NT2/D1 (cell line): ENCODE results near the gene U2SURP.
"Not testable (repeated sequence)": the region's sequence is repeated elsewhere in the genome, so short reads cannot be mapped to it uniquely, and the experiment has no call there.

Experiments used
- DNase-seq: peaks from one replicate; pipeline ENCODE4 v3.0.0-alpha.2; 2011; ENCODE audit warnings: low read depth, low spot score
- H3K27me3 ChIP-seq: 2 replicates; pipeline ENCODE4 v1.6.0; 2011; ENCODE audit warnings: mild to moderate bottlenecking; ENCODE audit not compliant: insufficient read length, insufficient read depth
- H3K36me3 ChIP-seq: 2 replicates; pipeline ENCODE4 v1.6.1; 2011; ENCODE audit warnings: mild to moderate bottlenecking, low read length, mixed read lengths; ENCODE audit not compliant: insufficient read depth, insufficient read length
- H3K4me1 ChIP-seq: 2 replicates; pipeline ENCODE4 v1.5.1; 2011; ENCODE audit not compliant: insufficient read depth, insufficient read length
- H3K4me3 ChIP-seq: 2 replicates; pipeline ENCODE4 v1.5.1; 2011; ENCODE audit warnings: low read depth; ENCODE audit not compliant: insufficient read length
- H3K9ac ChIP-seq: 2 replicates; pipeline ENCODE4 v1.6.0; 2011; ENCODE audit warnings: low read depth; ENCODE audit not compliant: insufficient read length
- H3K9me3 ChIP-seq: 2 replicates; pipeline ENCODE4 v1.5.1; 2011; ENCODE audit warnings: mild to moderate bottlenecking, low read length; ENCODE audit not compliant: insufficient read depth
- SUZ12 ChIP-seq: IDR thresholded peaks from 2 replicates; pipeline ENCODE4 v1.6.1; 2011; ENCODE audit not compliant: insufficient read length, insufficient read depth; ENCODE audit errors: extremely low read depth
- YY1 ChIP-seq: IDR thresholded peaks from 2 replicates; pipeline ENCODE4 v1.6.1; 2011; ENCODE audit not compliant: insufficient read length, insufficient read depth
- ZNF274 ChIP-seq: IDR thresholded peaks from 2 replicates; pipeline ENCODE4 v1.6.1; 2011; ENCODE audit warnings: mild to moderate bottlenecking, low read depth, low read length

Gene U2SURP

GRCh38 chr3:143040261-143040879 lies 39.0 kb downstream of the U2SURP start:
- Histone ChIP-seq H3K9me3 (no peaks in the 10 kb centered on the region), H3K4me3 (no peak overlapping the region), H3K27me3 (no peaks in the 10 kb centered on the region), H3K9ac (no peak overlapping the region), H3K4me1 (no peaks in the 10 kb centered on the region), H3K36me3 (peaks cover 76% of the 10 kb centered on the region)
- DNase-seq, result peak; percentile 28
- TF ChIP-seq SUZ12, result no peak
- TF ChIP-seq ZNF274, result no peak
- TF ChIP-seq YY1, result no peak

GRCh38 chr3:143041903-143042302 lies 40.5 kb downstream of the U2SURP start:
- Histone ChIP-seq H3K9ac (no peak overlapping the region), H3K9me3 (0 out of 2 replicates have a peak, but pooled peaks cover 6% of the 10 kb centered on the region), H3K36me3 (peaks cover 68% of the 10 kb centered on the region), H3K4me3 (no peak overlapping the region), H3K27me3 (no peaks in the 10 kb centered on the region), H3K4me1 (no peaks in the 10 kb centered on the region)
- TF ChIP-seq YY1 (no peak), ZNF274 (no peak), SUZ12 (no peak)
- DNase-seq, result no peak

DNA sequence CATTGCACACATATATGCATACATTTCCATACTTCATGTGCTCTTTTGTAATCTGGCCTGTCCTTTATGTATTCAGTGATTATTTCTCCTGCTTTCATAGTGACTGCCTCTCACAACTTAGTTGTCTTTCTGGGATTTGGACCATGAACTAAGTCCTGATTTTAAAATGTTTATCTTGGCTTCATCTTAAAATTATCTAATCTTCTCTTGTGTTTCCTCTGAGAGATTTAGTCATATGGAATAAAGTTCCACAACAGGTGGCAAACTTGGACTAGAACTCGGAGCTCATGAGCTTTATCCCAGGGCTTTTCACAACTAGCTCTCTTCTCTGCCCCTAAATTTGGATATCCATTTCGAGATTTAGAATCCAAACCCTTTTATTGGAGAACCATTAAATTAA lies 44.3 kb downstream of the U2SURP start:
- Histone ChIP-seq H3K4me3 (no peak overlapping the region), H3K9me3 (0 out of 2 replicates have a peak, but pooled peaks cover 6% of the 10 kb centered on the region), H3K36me3 (peaks cover 63% of the 10 kb centered on the region), H3K4me1 (no peaks in the 10 kb centered on the region), H3K27me3 (no peaks in the 10 kb centered on the region), H3K9ac (no peak overlapping the region)
- no peak for DNase-seq
- TF ChIP-seq SUZ12 (no peak), ZNF274 (no peak), YY1 (no peak)

GRCh38 chr3:143046075-143046474 lies 44.7 kb downstream of the U2SURP start:
- H3K36me3 ChIP-seq, result peaks cover 63% of the 10 kb centered on the region
- not testable (repeated sequence) for H3K9me3 ChIP-seq, H3K4me1 ChIP-seq, DNase-seq, H3K9ac ChIP-seq, H3K4me3 ChIP-seq, H3K27me3 ChIP-seq

DNA sequence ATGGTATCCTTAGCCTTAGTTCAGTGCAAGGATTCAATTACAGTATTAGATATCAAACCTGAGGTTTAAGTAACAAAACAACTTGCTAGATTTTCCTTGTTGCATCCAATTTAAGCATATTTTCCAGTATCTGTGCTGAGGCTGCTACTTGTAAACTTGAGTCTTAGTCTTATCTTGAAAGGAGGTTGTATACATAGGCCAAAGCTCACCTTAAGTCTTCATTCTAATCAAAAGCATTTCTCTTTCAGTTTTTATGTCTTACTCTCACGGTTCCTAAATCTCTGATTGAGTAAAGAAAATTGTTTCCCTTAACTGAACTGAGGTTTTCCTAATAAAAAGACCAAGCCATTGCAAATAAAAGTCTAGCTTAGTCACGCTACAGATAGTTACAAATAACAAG lies 52.6 kb downstream of the U2SURP start:
- H3K9me3 ChIP-seq, result no peaks in the 10 kb centered on the region
- no peaks in the 10 kb centered on the region for H3K4me1 ChIP-seq
- no peak overlapping the region for H3K9ac ChIP-seq
- peaks cover 72% of the 10 kb centered on the region for H3K36me3 ChIP-seq
- TF ChIP-seq ZNF274 (no peak), SUZ12 (no peak), YY1 (no peak)
- DNase-seq, result no peak
- no peaks in the 10 kb centered on the region for H3K27me3 ChIP-seq
- no peak overlapping the region for H3K4me3 ChIP-seq

DNA sequence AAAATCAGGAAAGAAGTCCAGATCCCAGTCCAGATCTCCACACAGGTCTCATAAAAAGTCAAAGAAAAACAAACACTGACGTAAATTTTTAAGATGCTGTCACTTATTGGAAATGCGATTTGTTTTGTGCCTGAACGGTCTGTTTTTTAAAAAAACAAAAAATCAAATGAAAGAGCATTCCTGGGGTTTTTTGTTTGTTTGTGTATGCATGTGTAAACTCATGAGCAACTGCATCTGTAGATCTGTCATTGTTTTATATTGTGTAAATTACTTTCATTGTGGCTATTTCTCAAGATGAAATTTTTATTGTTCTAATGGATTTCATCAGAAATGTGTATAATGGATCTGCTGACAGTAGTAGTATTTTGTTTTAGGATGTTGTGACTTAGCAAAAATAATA lies 55.0 kb downstream of the U2SURP start:
- Histone ChIP-seq H3K4me3 (no peak overlapping the region), H3K9ac (no peak overlapping the region), H3K9me3 (no peaks in the 10 kb centered on the region), H3K4me1 (no peaks in the 10 kb centered on the region), H3K36me3 (peaks cover 50% of the 10 kb centered on the region), H3K27me3 (no peaks in the 10 kb centered on the region)
- no peak for TF ChIP-seq SUZ12
- TF ChIP-seq ZNF274, result no peak
- no peak for TF ChIP-seq YY1
- DNase-seq, result no peak

- H3K27me3 ChIP-seq, result no peaks in the 10 kb centered on the region
- no peak overlapping the region for H3K4me3 ChIP-seq
- TF ChIP-seq YY1 (no peak), SUZ12 (no peak), ZNF274 (no peak)
- H3K9ac ChIP-seq, result no peak overlapping the region
- no peak for DNase-seq
- H3K36me3 ChIP-seq, result peaks cover 11% of the 10 kb centered on the region
- no peaks in the 10 kb centered on the region for H3K4me1 ChIP-seq
- no peaks in the 10 kb centered on the region; the same call in 1 of the 2 replicates for H3K9me3 ChIP-seq
Observed at GRCh38 chr3:143060906-143061305, 59.5 kb downstream of the U2SURP start.

DNA sequence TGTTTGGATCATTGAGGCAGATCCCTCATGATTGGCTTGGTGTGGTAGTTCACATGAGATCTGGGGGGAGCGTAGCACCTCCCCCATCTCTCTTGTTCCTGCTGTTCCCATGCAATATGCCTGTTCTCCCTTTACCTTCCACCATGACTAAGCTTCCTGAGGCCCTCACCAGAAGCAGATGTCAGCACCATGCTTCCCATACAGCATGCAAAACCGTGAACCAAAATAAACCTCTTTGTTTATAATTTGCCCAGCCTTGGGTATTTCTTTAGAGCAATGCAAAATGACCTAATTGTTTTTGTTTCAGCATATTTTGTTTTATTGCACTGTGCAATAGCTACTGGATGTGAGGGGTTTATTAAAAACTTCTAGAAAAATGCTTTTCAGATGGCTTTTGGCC lies 61.6 kb downstream of the U2SURP start:
- Histone ChIP-seq H3K4me3 (no peak overlapping the region), H3K4me1 (no peaks in the 10 kb centered on the region), H3K9me3 (no peaks in the 10 kb centered on the region; the same call in 1 of the 2 replicates), H3K36me3 (no peaks in the 10 kb centered on the region), H3K9ac (no peak overlapping the region), H3K27me3 (no peaks in the 10 kb centered on the region)
- TF ChIP-seq SUZ12 (no peak), ZNF274 (no peak), YY1 (no peak)
- no peak for DNase-seq
